Activated CD8-positive, alpha-beta memory T cell treated with anti-CD3 and anti-CD28 coated beads, Interleukin-2, amount 10 ng/mL, durations not matched to agents 7 days and 5 days (primary cell): ENCODE measurements around the gene SLC25A48. TPM values are rescaled to one million over a fixed set of nuclear protein-coding genes. Genes with fewer than 3 reads are reported as not detected.

Experiments
- ATAC-seq: fragments of 150-1000 bp; cut with Tn5 transposase; one replicate; pipeline ENCODE4 v1.10.0; 2021; ENCODE audit warnings: moderate library complexity
- CTCF ChIA-PET: fragments of 350-600 bp; sonication (Branson Sonifier 250); formaldehyde crosslinking; loops from one replicate; lab custom pipeline; 2021; ENCODE audit warnings: antibody characterized with exemption; lab: Charles Lee
- DNase-seq: peaks from one replicate; pipeline ENCODE4 v3.0.0-alpha.2; 2020
- H3K27ac Mint-ChIP-seq: one replicate; pipeline ENCODE4 v1.8.0; 2021; ENCODE audit warnings: mild to moderate bottlenecking, mixed read lengths
- H3K27me3 Mint-ChIP-seq: one replicate; pipeline ENCODE4 v1.8.0; 2021; ENCODE audit warnings: mixed read lengths
- H3K36me3 Mint-ChIP-seq: one replicate; pipeline ENCODE4 v1.8.0; 2021; ENCODE audit warnings: mild to moderate bottlenecking, mixed read lengths
- H3K4me1 Mint-ChIP-seq: one replicate; pipeline ENCODE4 v1.8.0; 2021; ENCODE audit warnings: mixed read lengths
- H3K4me3 Mint-ChIP-seq: one replicate; pipeline ENCODE4 v1.8.0; 2021; ENCODE audit warnings: mild to moderate bottlenecking, moderate library complexity, mixed read lengths
- H3K9me3 Mint-ChIP-seq: one replicate; pipeline ENCODE4 v1.8.0; 2022; ENCODE audit warnings: low read depth, mixed read lengths
- total RNA-seq, 2 experiments: library from RNA; stranded (reverse); gene quantifications; one replicate each; pipeline ENCODE4 v1.2.3, GENCODE V29; 2021

SLC25A48 gene
- total RNA-seq, 2 experiments from 2014 or later = not detected

GRCh38 chr5:135900276-135900675, 65.8 kb downstream of the SLC25A48 start:
- H3K36me3 Mint-ChIP-seq = no peaks in the 10 kb centered on the region
- H3K4me3 Mint-ChIP-seq = no peak overlapping the region
- peaks cover 73% of the 10 kb centered on the region for H3K27me3 Mint-ChIP-seq
- no peak overlapping the region for H3K27ac Mint-ChIP-seq
- no peak for ATAC-seq
- no peaks in the 10 kb centered on the region for H3K9me3 Mint-ChIP-seq
- H3K4me1 Mint-ChIP-seq = peaks cover 8% of the 10 kb centered on the region
- no peak for DNase-seq
- CTCF ChIA-PET = interaction anchor here (0.7 kb wide), 1 partner anchor 11 kb away, joined by 4 read pairs; no protein-coding TSS in a partner anchor

- Mint-ChIP-seq H3K4me3 (no peak overlapping the region), H3K36me3 (no peaks in the 10 kb centered on the region), H3K4me1 (peaks cover 2% of the 10 kb centered on the region), H3K27ac (no peak overlapping the region), H3K27me3 (peaks cover 68% of the 10 kb centered on the region), H3K9me3 (no peaks in the 10 kb centered on the region)
- ATAC-seq = no peak
- CTCF ChIA-PET = interaction anchor here (1.0 kb wide), 1 partner anchor 44 kb away, joined by 3 read pairs; no protein-coding TSS in a partner anchor
- no peak for DNase-seq
Observed at GRCh38 chr5:135901633-135902032, 67.2 kb downstream of the SLC25A48 start.

- H3K4me3 Mint-ChIP-seq = no peak overlapping the region
Observed at GRCh38 chr5:135905144-135905543, 70.7 kb downstream of the SLC25A48 start.

DNA sequence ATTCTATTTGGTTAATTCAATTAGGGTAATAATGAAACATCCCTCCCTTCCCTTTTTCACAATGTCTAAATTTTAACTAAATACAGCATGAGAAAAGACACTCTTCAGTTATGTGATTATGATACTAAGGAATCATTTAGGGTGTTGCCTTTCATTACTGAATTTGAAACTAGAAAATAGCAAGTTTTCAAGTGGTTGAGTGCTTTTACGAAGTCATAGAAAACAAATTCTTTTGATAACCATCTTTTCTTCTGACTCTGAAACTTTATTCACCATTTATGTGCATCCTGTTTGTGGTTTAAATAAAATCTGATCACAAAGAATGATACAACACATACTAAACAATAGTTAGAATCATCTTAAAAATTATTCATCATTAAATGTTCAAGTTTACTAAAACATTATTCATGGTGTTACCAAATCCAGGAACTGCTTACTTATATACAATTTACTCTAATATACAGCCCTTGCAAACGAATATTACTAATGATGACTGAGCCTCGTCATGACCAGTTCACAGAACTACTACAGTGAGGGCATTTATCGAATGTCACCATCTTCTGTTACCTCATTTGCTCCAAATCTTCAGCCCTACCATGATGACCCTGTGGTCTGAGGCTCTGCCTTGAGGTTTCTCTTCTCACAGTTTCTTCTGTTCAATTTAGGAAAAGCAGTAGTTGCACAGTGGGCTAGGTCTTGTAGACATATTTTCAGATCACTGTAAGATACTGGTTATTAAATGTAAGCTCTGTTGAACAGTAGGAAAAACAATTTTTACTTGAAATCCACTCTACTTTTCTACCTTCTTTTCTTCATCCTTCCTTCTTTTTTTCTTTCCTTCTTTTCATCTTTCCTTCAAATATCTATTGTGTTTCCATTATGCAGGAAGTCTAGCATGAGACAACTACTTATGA, 79.5 kb downstream of the SLC25A48 start:
- Mint-ChIP-seq H3K4me3 (no peak overlapping the region), H3K27me3 (peaks cover 75% of the 10 kb centered on the region), H3K36me3 (no peaks in the 10 kb centered on the region), H3K27ac (no peak overlapping the region), H3K9me3 (no peaks in the 10 kb centered on the region), H3K4me1 (peaks cover 35% of the 10 kb centered on the region)
- ATAC-seq (peak; percentile 74), DNase-seq (peak; percentile 65)
- CTCF ChIA-PET = no interaction called here

More at GRCh38 chr5:135905144-135905543, 70.7 kb downstream of the SLC25A48 start:
- H3K27ac Mint-ChIP-seq = no peak overlapping the region
- ATAC-seq (no peak), DNase-seq (no peak)
- no peaks in the 10 kb centered on the region for H3K4me1 Mint-ChIP-seq
- H3K27me3 Mint-ChIP-seq = peaks cover 67% of the 10 kb centered on the region
- CTCF ChIA-PET = no interaction called here
- no peaks in the 10 kb centered on the region for H3K36me3 Mint-ChIP-seq
- no peaks in the 10 kb centered on the region for H3K9me3 Mint-ChIP-seq

- ATAC-seq (no peak), DNase-seq (no peak)
- Mint-ChIP-seq H3K27me3 (peaks cover 73% of the 10 kb centered on the region), H3K36me3 (no peaks in the 10 kb centered on the region), H3K27ac (no peak overlapping the region), H3K9me3 (no peaks in the 10 kb centered on the region), H3K4me3 (no peak overlapping the region), H3K4me1 (peaks cover 35% of the 10 kb centered on the region)
- CTCF ChIA-PET = no interaction called here
Observed at GRCh38 chr5:135915466-135916001, 81.1 kb downstream of the SLC25A48 start.

GRCh38 chr5:135916638-135917263, 82.3 kb downstream of the SLC25A48 start:
- Mint-ChIP-seq H3K27ac (no peak overlapping the region), H3K9me3 (no peaks in the 10 kb centered on the region), H3K4me1 (peaks cover 35% of the 10 kb centered on the region), H3K36me3 (no peaks in the 10 kb centered on the region), H3K4me3 (no peak overlapping the region), H3K27me3 (peaks cover 68% of the 10 kb centered on the region)
- ATAC-seq = peak; percentile 56
- DNase-seq = peak; percentile 70
- CTCF ChIA-PET = no interaction called here

DNA sequence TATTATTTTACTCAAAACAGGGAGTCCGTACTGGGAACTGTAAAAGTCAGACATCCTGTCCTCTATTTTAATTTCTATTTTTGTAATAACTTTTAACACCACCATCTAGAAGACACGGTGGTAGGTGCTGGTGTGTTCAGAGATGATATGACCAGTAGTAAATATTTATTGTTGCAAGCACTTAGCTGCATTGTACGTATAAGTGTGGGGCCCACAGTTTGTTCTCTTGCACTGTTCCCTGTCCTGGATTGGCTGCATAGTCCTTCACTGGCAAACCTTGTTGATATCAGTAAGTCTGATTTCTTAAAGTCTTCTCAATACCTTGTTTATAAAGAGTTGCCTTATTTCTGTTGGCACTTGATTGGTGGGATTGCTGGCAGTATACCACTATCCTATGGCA, 85.7 kb downstream of the SLC25A48 start:
- no peak for DNase-seq
- Mint-ChIP-seq H3K9me3 (no peaks in the 10 kb centered on the region), H3K4me3 (no peak overlapping the region), H3K27ac (no peak overlapping the region), H3K4me1 (peaks cover 22% of the 10 kb centered on the region), H3K36me3 (no peaks in the 10 kb centered on the region), H3K27me3 (peaks cover 75% of the 10 kb centered on the region)
- CTCF ChIA-PET = no interaction called here
- no peak for ATAC-seq

DNA sequence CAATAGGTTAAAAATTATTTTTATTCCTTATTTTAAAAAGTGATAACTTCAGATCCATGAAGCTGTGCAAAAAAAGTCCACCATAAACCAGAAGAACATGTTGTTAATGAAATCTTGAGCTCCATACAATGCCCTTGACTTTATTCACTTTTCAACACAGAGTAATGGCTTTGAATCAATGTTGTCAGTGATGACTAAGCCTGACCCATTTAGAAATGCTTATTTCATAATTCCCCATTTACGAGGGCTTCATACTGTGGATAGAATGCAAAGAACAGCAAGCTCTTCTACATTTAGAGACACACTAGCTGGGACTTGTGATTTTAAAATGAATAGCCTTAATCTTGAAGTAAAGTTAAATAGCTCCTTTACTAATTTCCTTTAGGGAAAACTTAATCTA, 86.9 kb downstream of the SLC25A48 start:
- Mint-ChIP-seq H3K4me3 (no peak overlapping the region), H3K27ac (no peak overlapping the region), H3K9me3 (no peaks in the 10 kb centered on the region), H3K36me3 (no peaks in the 10 kb centered on the region), H3K27me3 (peaks cover 72% of the 10 kb centered on the region), H3K4me1 (peaks cover 11% of the 10 kb centered on the region)
- CTCF ChIA-PET = no interaction called here
- no peak for DNase-seq
- ATAC-seq = no peak

DNA sequence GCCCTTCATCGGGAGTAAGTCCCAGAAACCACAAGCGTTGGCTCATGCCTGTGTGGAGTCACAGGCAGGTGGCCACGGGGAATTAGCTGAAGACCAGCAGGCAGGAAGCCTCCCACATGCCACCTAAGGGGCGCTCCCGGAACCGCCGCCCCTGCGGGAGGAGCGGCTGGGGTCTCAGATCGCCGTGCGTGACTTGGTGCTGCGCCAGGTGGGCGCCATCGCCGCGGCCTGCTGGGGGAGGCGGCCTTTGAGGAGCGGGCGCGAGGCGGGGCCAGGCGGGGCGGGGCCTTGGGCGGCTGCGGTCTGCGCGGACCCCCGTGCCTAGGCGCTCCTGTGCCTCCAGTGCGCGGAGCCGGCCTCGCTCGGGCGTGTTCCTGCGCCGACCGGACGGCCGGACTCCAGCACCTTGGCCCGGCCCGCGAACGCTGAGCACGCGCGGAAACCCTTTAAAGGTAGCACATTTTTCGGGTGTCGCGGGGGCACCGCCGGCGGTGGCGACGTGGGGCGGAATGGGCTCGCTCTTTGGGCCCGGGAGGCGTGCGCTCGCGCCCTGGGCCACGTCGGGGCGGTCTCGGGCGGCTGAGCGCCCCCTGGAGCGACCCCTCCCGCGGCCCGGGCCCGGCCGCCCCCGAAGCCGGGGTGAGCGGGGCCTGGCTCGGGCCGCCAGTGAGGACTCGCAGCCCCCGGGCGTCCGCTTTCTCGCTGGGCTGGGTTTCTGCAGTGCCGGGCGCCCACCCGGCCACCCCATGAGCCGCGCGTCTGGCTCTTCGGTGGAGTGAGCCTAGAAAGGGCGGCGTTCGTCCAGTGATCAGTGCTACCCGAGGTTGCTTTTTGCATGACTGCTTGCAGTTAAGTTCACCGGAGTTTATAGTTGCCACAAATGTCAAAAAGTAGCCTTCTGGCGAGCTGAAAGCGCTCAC, 95.8 kb downstream of the SLC25A48 start:
- no peak overlapping the region for H3K4me3 Mint-ChIP-seq

GRCh38 chr5:135930949-135931295, 96.5 kb downstream of the SLC25A48 start:
- H3K4me1 Mint-ChIP-seq = no peaks in the 10 kb centered on the region
- no peak for DNase-seq
- peaks cover 73% of the 10 kb centered on the region for H3K27me3 Mint-ChIP-seq
- no peak overlapping the region for H3K4me3 Mint-ChIP-seq
- no peaks in the 10 kb centered on the region for H3K9me3 Mint-ChIP-seq
- CTCF ChIA-PET = no interaction called here
- no peak overlapping the region for H3K27ac Mint-ChIP-seq
- H3K36me3 Mint-ChIP-seq = no peaks in the 10 kb centered on the region
- ATAC-seq = no peak

More for the DNA sequence above, 95.8 kb downstream of the SLC25A48 start:
- Mint-ChIP-seq H3K4me1 (no peaks in the 10 kb centered on the region), H3K9me3 (no peaks in the 10 kb centered on the region), H3K27me3 (peaks cover 71% of the 10 kb centered on the region), H3K36me3 (no peaks in the 10 kb centered on the region), H3K27ac (no peak overlapping the region)
- ATAC-seq = no peak
- CTCF ChIA-PET = interaction anchor here (0.8 kb wide), 1 partner anchor 10 kb away, joined by 3 read pairs; no protein-coding TSS in a partner anchor
- DNase-seq = no peak

DNA sequence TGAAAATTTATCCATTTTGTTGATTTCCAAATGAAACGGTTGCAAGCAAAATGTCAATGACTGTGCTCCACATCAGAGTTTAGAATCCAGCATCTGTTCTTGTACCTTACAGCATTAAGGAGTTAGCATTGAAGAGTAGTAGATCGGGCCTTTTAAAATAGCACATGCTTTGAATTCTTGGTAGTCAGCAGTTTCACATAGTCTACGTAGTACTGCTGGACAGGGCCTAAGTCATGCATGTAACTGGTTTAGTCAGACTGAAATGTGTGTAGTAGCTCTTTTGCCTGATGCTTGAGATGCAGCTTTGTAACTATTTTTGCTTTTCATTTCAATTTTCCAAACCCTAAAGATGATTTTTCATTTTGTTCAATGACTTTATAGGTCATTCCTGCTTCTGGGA, 100.5 kb downstream of the SLC25A48 start:
- H3K4me1 Mint-ChIP-seq = no peaks in the 10 kb centered on the region
- ATAC-seq (no peak), DNase-seq (no peak)
- H3K27ac Mint-ChIP-seq = no peak overlapping the region
- CTCF ChIA-PET = no interaction called here
- H3K27me3 Mint-ChIP-seq = peaks cover 66% of the 10 kb centered on the region
- no peaks in the 10 kb centered on the region for H3K9me3 Mint-ChIP-seq
- no peak overlapping the region for H3K4me3 Mint-ChIP-seq
- no peaks in the 10 kb centered on the region for H3K36me3 Mint-ChIP-seq

- H3K27me3 Mint-ChIP-seq = peaks cover 61% of the 10 kb centered on the region
- H3K36me3 Mint-ChIP-seq = no peaks in the 10 kb centered on the region
- H3K4me3 Mint-ChIP-seq = no peak overlapping the region
- no peaks in the 10 kb centered on the region for H3K4me1 Mint-ChIP-seq
- no peak overlapping the region for H3K27ac Mint-ChIP-seq
- no peak for DNase-seq
- no peaks in the 10 kb centered on the region for H3K9me3 Mint-ChIP-seq
- no peak for ATAC-seq
- CTCF ChIA-PET = interaction anchor here (0.7 to 0.8 kb wide), 2 partner anchors 8 to 40 kb away, joined by 3 read pairs; no protein-coding TSS in a partner anchor
Observed at GRCh38 chr5:135937245-135937911, 102.9 kb downstream of the SLC25A48 start.
